GM12878 (cell line): ENCODE data around the gene HS3ST2. TPM values are rescaled to one million over a fixed set of nuclear protein-coding genes. Genes with fewer than 3 reads are reported as not detected.

Experiments
- ATAC-seq: fragments of 200-7000 bp; cut with Tn5 transposase; 3 replicates; pipeline ENCODE4 v1.9.1; 2020; ENCODE audit warnings: mild to moderate bottlenecking, moderate library complexity
- BruUV-seq: library from RNA; stranded (reverse); fragments of 400-500 nt; replicated peaks from 2 replicates; lab custom pipeline; 2021; lab: Mats Ljungman, UMichigan
- CTCF ChIA-PET: fragments of 300-600 bp; sonication (Branson Sonifier 250); formaldehyde crosslinking; extraction: SDS; loops from one replicate; lab custom pipeline; 2021; ENCODE audit warnings: inconsistent platforms; lab: Yijun Ruan, JAX
- POLR2A ChIA-PET: fragments of 350-600 bp; formaldehyde crosslinking; extraction: SDS; loops from one replicate; lab custom pipeline; 2021; ENCODE audit warnings: inconsistent platforms; lab: Charles Lee
- RAD21 ChIA-PET: fragments of 300-600 bp; sonication (Branson Sonifier 250); formaldehyde crosslinking; loops from one replicate; lab custom pipeline; 2023; ENCODE audit warnings: antibody characterized with exemption; ENCODE audit not compliant: unreplicated experiment; lab: Charles Lee
- SMC1A ChIA-PET: fragments of 300-600 bp; sonication (Branson Sonifier 250); formaldehyde crosslinking; loops from one replicate; lab custom pipeline; 2023; ENCODE audit not compliant: unreplicated experiment, uncharacterized antibody; lab: Charles Lee
- DNase-seq: peaks from one replicate; pipeline ENCODE4 v3.0.0-alpha.2; 2011; ENCODE audit warnings: low read depth, low spot score
- FAIRE-seq: peaks from 3 replicates; lab custom pipeline; 2011; peaks lifted over from hg19 to GRCh38; lab: Jason Lieb, UNC
- H2AFZ ChIP-seq: 2 replicates; pipeline ENCODE4 v1.6.0; 2011; ENCODE audit warnings: low read depth, low read length, control low read depth; ENCODE audit not compliant: control insufficient read depth
- H3K27ac ChIP-seq: 2 replicates; pipeline ENCODE4 v1.5.1; 2011; ENCODE audit warnings: control low read depth; ENCODE audit not compliant: control insufficient read depth, insufficient read depth
- H3K27me3 ChIP-seq, 2 experiments: replicated peaks in 1 of 2; 2 replicates each; pipeline versions ENCODE4 v1.6.0 to v1.6.1; 2011; ENCODE audit warnings: low read length in 1 of 2; ENCODE audit not compliant: control insufficient read depth in 2 of 2, insufficient read depth in 2 of 2
- H3K36me3 ChIP-seq, 2 experiments: 2 replicates each; pipeline ENCODE4 v1.5.1; 2011; ENCODE audit warnings: low read length in 1 of 2; ENCODE audit not compliant: control insufficient read depth in 2 of 2, insufficient read depth in 2 of 2
- H3K4me1 ChIP-seq: 2 replicates; pipeline ENCODE4 v1.6.1; 2011; ENCODE audit warnings: mild to moderate bottlenecking, low read length, moderate library complexity, mixed read lengths; ENCODE audit not compliant: control insufficient read depth, insufficient read depth
- H3K4me2 ChIP-seq: 2 replicates; pipeline ENCODE4 v1.6.0; 2011; ENCODE audit warnings: control low read depth; ENCODE audit not compliant: control insufficient read depth, insufficient read depth
- H3K4me3 ChIP-seq: fragments of 200-600 bp; sonication (generic); 2 replicates; pipeline ENCODE4 v1.5.1; 2016
- H3K79me2 ChIP-seq: 2 replicates; pipeline ENCODE4 v1.6.0; 2011; ENCODE audit warnings: low read length; ENCODE audit not compliant: control insufficient read depth, insufficient read depth
- H3K9ac ChIP-seq: 2 replicates; pipeline ENCODE4 v1.8.0; 2011; ENCODE audit warnings: low read length, control low read depth, mixed read lengths; ENCODE audit not compliant: control insufficient read depth, insufficient read depth
- H3K9me3 ChIP-seq: replicated peaks from 3 replicates; pipeline ENCODE4 v1.5.1; 2011; ENCODE audit warnings: mild to moderate bottlenecking, low read length; ENCODE audit not compliant: control insufficient read depth, insufficient read depth
- H4K20me1 ChIP-seq: 2 replicates; pipeline ENCODE4 v1.6.0; 2011; ENCODE audit not compliant: control insufficient read depth, insufficient read depth
- CEBPZ ChIP-seq: fragments of 150-350 bp; IDR thresholded peaks from 2 replicates; pipeline ENCODE4 v1.6.1; 2016; ENCODE audit warnings: low read depth, low read length
- CREB1 ChIP-seq: IDR thresholded peaks from 2 replicates; pipeline ENCODE4 v1.6.1; 2012; ENCODE audit warnings: low read depth, mild to moderate bottlenecking, inconsistent platforms
- HDAC6 ChIP-seq: fragments of 200-600 bp; sonication (generic); IDR thresholded peaks from one replicate; pipeline ENCODE4 v1.8.0; 2017; ENCODE audit warnings: antibody characterized with exemption; ENCODE audit not compliant: unreplicated experiment
- KDM1A ChIP-seq: fragments of 200-600 bp; sonication (generic); IDR thresholded peaks from 2 replicates; pipeline ENCODE4 v1.6.1; 2016; ENCODE audit warnings: borderline replicate concordance
- MAX ChIP-seq: IDR thresholded peaks from 2 replicates; pipeline ENCODE4 v1.6.1; 2012; ENCODE audit warnings: low read depth, low read length, improper control_type of control experiment
- NFIC ChIP-seq: IDR thresholded peaks from 2 replicates; pipeline ENCODE4 v1.6.1; 2012; ENCODE audit warnings: low read depth, mild to moderate bottlenecking, inconsistent platforms, low read length, moderate library complexity
- RBBP5 ChIP-seq: fragments of 200-600 bp; sonication (generic); conservative IDR thresholded peaks from 2 replicates; pipeline ENCODE4 v1.6.1; 2016
- RELA ChIP-seq: fragments of 450-650 bp; IDR thresholded peaks from 2 replicates; pipeline ENCODE4 v1.8.0; 2014; ENCODE audit warnings: borderline replicate concordance; ENCODE audit not compliant: partially characterized antibody
- SIN3A ChIP-seq: IDR thresholded peaks from 2 replicates; pipeline ENCODE4 v1.6.1; 2012; ENCODE audit warnings: low read depth, low read length, improper control_type of control experiment
- SREBF2 ChIP-seq: IDR thresholded peaks from 2 replicates; pipeline ENCODE4 v1.6.1; 2012; ENCODE audit warnings: mild to moderate bottlenecking, low read length
- SUPT20H ChIP-seq: IDR thresholded peaks from 2 replicates; pipeline ENCODE4 v1.6.1; 2011; ENCODE audit warnings: low read depth, mild to moderate bottlenecking, low read length, moderate library complexity, borderline replicate concordance; ENCODE audit not compliant: control insufficient read depth
- TCF12 ChIP-seq: IDR thresholded peaks from 2 replicates; pipeline ENCODE4 v1.6.1; 2011; ENCODE audit warnings: low read depth, mild to moderate bottlenecking, low read length
- USF1 ChIP-seq: IDR thresholded peaks from 2 replicates; pipeline ENCODE4 v1.6.1; 2011; ENCODE audit warnings: borderline replicate concordance, low read depth, mild to moderate bottlenecking, moderate library complexity, mixed read lengths, low read length; ENCODE audit not compliant: insufficient read depth; ENCODE audit errors: extremely low read length
- USF2 ChIP-seq: IDR thresholded peaks from 2 replicates; pipeline ENCODE4 v1.6.1; 2011; ENCODE audit warnings: low read depth, low read length, improper control_type of control experiment, borderline replicate concordance
- ZBTB4 ChIP-seq: fragments of 450-650 bp; formaldehyde crosslinking; IDR thresholded peaks from 2 replicates; pipeline ENCODE4 v1.4.0; 2022; ENCODE audit warnings: mild to moderate bottlenecking, moderate library complexity
- ZNF384 ChIP-seq: IDR thresholded peaks from 2 replicates; pipeline ENCODE4 v1.6.1; 2012; ENCODE audit warnings: low read depth, mild to moderate bottlenecking, low read length, improper control_type of control experiment, borderline replicate concordance
- in situ Hi-C: fragments of 300-500 bp; cut with MboI; formaldehyde crosslinking; loops from 9 replicates; pipeline ENCODE4 v1.14.3; 2018; ENCODE audit warnings: mixed read lengths
- intact Hi-C: fragments of 100-400 bp; cut with micrococcal nuclease; formaldehyde crosslinking; loops from one replicate; pipeline ENCODE4 v1.14.2; 2022; ENCODE audit not compliant: unreplicated experiment
- polyA plus RNA-seq, 11 experiments: library from polyadenylated mRNA; depleted of rRNA in 4 of 11; unstranded in 6 of 11; stranded (reverse) in 5 of 11; fragments of >200 nt; fragmentation: Nextera tagmentation in 4 of 11; fragmentation: Illumina TruSeq in 1 of 11; extraction: Ambion mirVana in 4 of 11; extraction: Trizol in 1 of 11; gene quantifications; 1 replicate in 1 of 11; 2 replicates in 10 of 11; pipeline versions ENCODE4 v1.2.1 to v1.2.3, GENCODE V29; 2011 to 2016; ENCODE audit warnings: inconsistent platforms in 2 of 11, missing spikeins in 2 of 11, low read depth in 1 of 11
- total RNA-seq, 4 experiments: library from RNA; depleted of rRNA in 3 of 4; stranded (reverse); fragments of >200 nt in 3 of 4; fragmentation: Illumina TruSeq in 1 of 4; extraction: Trizol in 1 of 4; gene quantifications; 2 replicates each; pipeline versions ENCODE4 v1.2.1 to v1.2.3, GENCODE V29; 2013 to 2021

Gene HS3ST2
- total and polyA plus RNA-seq, 10 of the 15 experiments (the other 5 are each of a cell fraction or from before 2014, with no cell fraction given): not detected

GRCh38 chr16:22898131-22898530 lies 84.2 kb downstream of the HS3ST2 start:
- no peaks in the 10 kb centered on the region for H4K20me1 ChIP-seq
- no peaks in the 10 kb centered on the region for H3K36me3 ChIP-seq
- no peak overlapping the region for H2AFZ ChIP-seq
- peaks cover 0 to 3% of the 10 kb centered on the region in 2 experiments; a peak in 1 of 4 replicates for H3K27me3 ChIP-seq
- intact Hi-C loops (loop anchor here (1.0 to 5.0 kb wide), 3 partner anchors 49 to 537 kb away; no protein-coding TSS in a partner anchor), in situ Hi-C loops (no loop called here)
- H3K9ac ChIP-seq: no peak overlapping the region
- H3K4me2 ChIP-seq: no peak overlapping the region
- BruUV-seq: no TSS peak
- FAIRE-seq: no peak
- DNase-seq: no peak
- SMC1A ChIA-PET: interaction anchor here (1.4 kb wide), 1 partner anchor 165 kb away, joined by 4 read pairs; no protein-coding TSS in a partner anchor
- H3K27ac ChIP-seq: no peak overlapping the region
- POLR2A ChIA-PET: no interaction called here
- ATAC-seq: no peak
- CTCF ChIA-PET: interaction anchor here (0.7 to 1.6 kb wide), 7 partner anchors 12 to 537 kb away, joined by 3 to 6 read pairs (median 4); no protein-coding TSS in a partner anchor
- H3K79me2 ChIP-seq: no peaks in the 10 kb centered on the region
- H3K4me1 ChIP-seq: no peaks in the 10 kb centered on the region
- peaks cover 3% of the 10 kb centered on the region; the same call in 1 of the 3 replicates for H3K9me3 ChIP-seq
- no peak overlapping the region for H3K4me3 ChIP-seq
- RAD21 ChIA-PET: interaction anchor here (1.2 to 1.6 kb wide), 2 partner anchors 162 to 163 kb away, joined by 3 to 4 read pairs; no protein-coding TSS in a partner anchor
- TF ChIP-seq ZBTB4 (CRISPR knock-in tag) (no peak), CEBPZ (no peak), CREB1 (no peak), USF1 (no peak), RBBP5 (no peak), RELA (no peak), USF2 (no peak), SREBF2 (no peak), SUPT20H (no peak), SIN3A (no peak), HDAC6 (no peak), TCF12 (no peak), MAX (no peak), NFIC (no peak), KDM1A (no peak), ZNF384 (no peak)
